NCI-H1694 treated with DMSO at 0.1 percent for 48 hours (cell line): Measurements from ENCODE around the gene TRIP13.
A peak's percentile ranks its signal among the peaks of the same experiment; 100 is the strongest.

Experiments used
- DNase-seq: peaks from one replicate; lab custom pipeline; 2025; lab: John Stamatoyannopoulos, UW

Gene TRIP13

GRCh38 chr5:854966-855743 is 37.5 kb upstream of the TRIP13 start:
- DNase-seq = no peak

- DNase-seq = no peak
These were observed 36.7 kb upstream of the TRIP13 start for GRCh38 chr5:855771-856530.

GRCh38 chr5:856531-857425 is 35.9 kb upstream of the TRIP13 start:
- no peak for DNase-seq

- DNase-seq = no peak
These were observed 34.0 kb upstream of the TRIP13 start for GRCh38 chr5:858726-859125.

GRCh38 chr5:859391-859790 is 33.3 kb upstream of the TRIP13 start:
- DNase-seq = no peak

- no peak for DNase-seq
These were observed 32.8 kb upstream of the TRIP13 start for GRCh38 chr5:859798-860296.

- DNase-seq = no peak
These were observed 32.1 kb upstream of the TRIP13 start for GRCh38 chr5:860506-861150.

GRCh38 chr5:861442-862366 is 31.0 kb upstream of the TRIP13 start:
- peak; percentile 36 for DNase-seq

- peak; percentile 98 for DNase-seq
These were observed 30.1 kb upstream of the TRIP13 start for GRCh38 chr5:862367-863243.

GRCh38 chr5:863244-863805 is 29.4 kb upstream of the TRIP13 start:
- peak; percentile 70 for DNase-seq

GRCh38 chr5:864492-865167 is 28.1 kb upstream of the TRIP13 start:
- no peak for DNase-seq

GRCh38 chr5:865168-865521 is 27.5 kb upstream of the TRIP13 start:
- no peak for DNase-seq

GRCh38 chr5:865771-866170 is 26.9 kb upstream of the TRIP13 start:
- DNase-seq = no peak

GRCh38 chr5:867300-867870 is 25.3 kb upstream of the TRIP13 start:
- peak; percentile 54 for DNase-seq

- no peak for DNase-seq
These were observed 24.1 kb upstream of the TRIP13 start for GRCh38 chr5:868428-869135.

- DNase-seq = no peak
These were observed 21.7 kb upstream of the TRIP13 start for GRCh38 chr5:870956-871355.

GRCh38 chr5:871596-872298 is 20.9 kb upstream of the TRIP13 start:
- DNase-seq = no peak
